Stimulated activated naive B cell treated with anti-CD40 and anti-IgM and Interleukin-4, amounts not matched to agents 10 μg/mL and 1 μg/mL and 100 μg/mL, for 72 hours (primary cell): Measurements from ENCODE around the gene DVL1.
A peak's percentile ranks its signal among the peaks of the same experiment; 100 is the strongest.

Experiments
- ATAC-seq, 2 donors: fragments of 150-1000 bp; cut with Tn5 transposase; replicated peaks; 2 replicates each; pipeline ENCODE4 v1.10.0; 2021; ENCODE audit warnings: moderate library complexity in 1 of 2
- DNase-seq: peaks from one replicate; pipeline ENCODE4 v3.0.0; 2021
- H3K27ac Mint-ChIP-seq: one replicate; pipeline ENCODE4 v1.8.0; 2022; ENCODE audit warnings: mild to moderate bottlenecking, mixed read lengths
- H3K27me3 Mint-ChIP-seq, 2 donors: one replicate each; pipeline ENCODE4 v1.8.0; 2022; ENCODE audit warnings: mixed read lengths in 2 of 2
- H3K36me3 Mint-ChIP-seq, 2 donors: one replicate each; pipeline ENCODE4 v1.8.0; 2022; ENCODE audit warnings: mixed read lengths in 2 of 2, mild to moderate bottlenecking in 1 of 2
- H3K4me1 Mint-ChIP-seq, 2 donors: one replicate each; pipeline ENCODE4 v1.8.0; 2022; ENCODE audit warnings: mixed read lengths in 2 of 2, mild to moderate bottlenecking in 1 of 2
- H3K4me3 Mint-ChIP-seq, 2 donors: one replicate each; pipeline ENCODE4 v1.8.0; 2022; ENCODE audit warnings: mild to moderate bottlenecking in 2 of 2, mixed read lengths in 2 of 2, moderate library complexity in 1 of 2
- H3K9me3 Mint-ChIP-seq, 2 donors: one replicate each; pipeline ENCODE4 v1.8.0; 2022; ENCODE audit warnings: mixed read lengths in 2 of 2, mild to moderate bottlenecking in 1 of 2

DVL1 gene

DNA sequence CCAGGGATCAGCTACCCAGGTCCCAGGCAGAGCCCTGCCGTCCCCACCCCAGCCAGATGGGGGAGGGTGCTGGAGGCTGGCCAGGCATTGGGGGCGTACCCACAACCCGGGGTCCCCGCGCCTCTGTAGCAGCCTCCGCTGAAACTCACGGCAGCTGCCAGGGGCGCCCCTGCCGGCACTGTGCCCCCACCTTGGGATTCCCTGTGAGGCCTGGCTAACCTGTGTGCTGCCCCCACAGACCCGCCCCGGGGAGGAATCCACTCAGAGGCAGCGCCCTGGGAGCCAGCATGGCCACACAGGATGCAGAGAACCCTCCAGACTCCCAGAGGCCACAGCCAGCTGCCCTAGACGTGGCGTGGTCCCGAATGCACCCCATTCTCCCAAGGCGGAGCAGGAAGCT, 3.8 kb downstream of the DVL1 start:
- Mint-ChIP-seq H3K27me3 (no peaks in the 10 kb centered on the region), H3K27ac (no peak overlapping the region), H3K36me3 (peaks cover 8 to 14% of the 10 kb centered on the region in 2 donors), H3K9me3 (no peaks in the 10 kb centered on the region), H3K4me1 (peaks cover 12 to 37% of the 10 kb centered on the region in 2 donors), H3K4me3 (no peak overlapping the region)
- no peak for ATAC-seq
- DNase-seq, result no peak

DNA sequence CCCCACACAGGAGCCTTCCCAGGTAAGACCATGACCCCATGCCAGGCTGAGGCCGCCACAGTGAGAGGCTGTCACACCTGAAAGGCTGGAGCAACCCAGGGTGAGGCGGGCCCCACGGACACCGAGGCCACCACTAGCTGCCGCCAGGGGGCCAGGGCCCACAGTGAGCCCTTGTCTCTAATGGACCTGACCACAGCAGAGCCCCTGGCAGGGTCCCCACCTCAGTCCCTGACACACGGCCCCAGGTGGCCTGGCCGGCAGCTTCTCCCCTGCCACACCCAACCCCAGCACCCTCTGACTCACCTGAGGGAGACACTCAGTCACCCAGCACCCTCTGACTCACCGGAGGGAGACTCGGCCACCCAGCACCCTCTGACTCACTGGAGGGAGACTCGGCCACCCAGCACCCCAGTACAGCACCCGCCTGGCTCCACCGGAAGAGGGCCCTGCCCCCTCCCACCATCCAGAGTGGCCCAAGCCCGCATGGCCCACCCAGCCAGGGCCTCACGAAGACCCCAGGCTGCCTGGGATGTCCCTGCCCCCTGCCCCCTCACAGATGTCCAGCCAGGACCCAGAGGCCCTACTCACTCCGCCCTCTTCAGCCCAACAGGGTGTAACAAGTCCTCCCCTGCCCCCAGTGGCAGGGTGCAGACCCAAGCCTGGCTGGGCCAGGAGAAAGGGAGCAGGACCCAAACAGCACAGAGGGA, 4.4 kb downstream of the DVL1 start:
- Mint-ChIP-seq H3K4me1 (peaks cover 12 to 37% of the 10 kb centered on the region in 2 donors), H3K36me3 (peaks cover 14 to 20% of the 10 kb centered on the region in 2 donors), H3K9me3 (no peaks in the 10 kb centered on the region), H3K4me3 (no peak overlapping the region), H3K27ac (no peak overlapping the region), H3K27me3 (no peaks in the 10 kb centered on the region)
- DNase-seq (no peak), ATAC-seq (no peak)

DNA sequence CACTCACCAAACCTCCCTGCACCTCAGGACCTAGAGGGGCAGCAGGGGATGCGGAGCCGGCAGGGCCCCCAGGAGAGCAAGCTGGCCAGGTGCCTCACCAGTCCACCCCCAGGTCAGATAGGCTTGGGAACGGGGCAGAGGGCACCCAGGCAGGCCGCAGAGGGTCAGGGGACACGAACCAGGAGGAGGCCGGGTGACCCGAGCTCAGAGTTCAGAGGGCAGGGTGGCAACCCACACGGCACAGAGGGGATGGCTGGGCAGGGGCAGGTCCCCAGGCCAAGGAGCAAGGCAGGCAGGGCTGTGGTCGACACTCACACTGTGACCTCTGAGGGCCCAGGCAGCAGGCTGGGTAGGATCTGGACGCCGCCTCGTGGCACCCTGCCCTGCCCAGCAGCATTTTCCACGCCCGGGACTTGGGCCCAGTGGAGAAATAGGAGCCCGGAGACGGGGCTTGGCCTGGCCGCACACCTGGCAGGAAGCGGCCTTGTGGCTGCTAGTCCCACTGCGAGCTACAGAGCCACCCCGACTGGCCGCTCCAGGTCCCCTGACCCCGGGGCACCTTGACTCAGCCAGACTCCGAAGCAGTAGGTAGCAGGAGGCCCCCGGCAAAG, 5.3 kb downstream of the DVL1 start:
- Mint-ChIP-seq H3K36me3 (peaks cover 15 to 24% of the 10 kb centered on the region in 2 donors), H3K27ac (no peak overlapping the region), H3K4me3 (no peak overlapping the region), H3K4me1 (peaks cover 12 to 37% of the 10 kb centered on the region in 2 donors), H3K9me3 (no peaks in the 10 kb centered on the region), H3K27me3 (no peaks in the 10 kb centered on the region)
- ATAC-seq, result no peak
- DNase-seq, result no peak

DNA sequence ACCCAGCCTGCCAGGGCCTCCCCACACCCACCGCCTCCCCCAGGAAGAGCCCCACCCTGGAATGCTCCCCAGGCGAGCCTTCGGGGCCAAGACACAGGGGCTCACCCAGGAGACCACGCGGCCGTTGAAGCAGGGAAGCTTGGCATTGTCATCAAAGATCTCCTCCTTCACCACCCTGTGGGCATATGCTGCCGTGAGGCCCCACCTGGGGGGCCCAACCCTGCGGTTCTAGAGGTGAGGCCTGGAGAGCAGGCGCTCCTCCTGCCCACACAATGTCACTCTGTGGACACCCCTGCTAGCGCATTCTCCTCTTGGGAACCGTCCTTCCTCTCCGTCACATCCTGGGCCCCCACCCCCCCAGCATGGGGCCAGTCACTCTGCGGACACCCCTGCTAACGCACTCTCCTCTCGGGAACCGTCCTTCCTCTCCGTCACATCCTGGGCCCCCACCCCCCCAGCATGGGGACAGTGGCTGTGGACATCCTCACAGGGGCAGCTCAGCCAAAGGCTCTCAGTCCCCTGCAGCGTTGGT, 6.6 kb downstream of the DVL1 start:
- no peaks in the 10 kb centered on the region for H3K9me3 Mint-ChIP-seq
- peaks cover 21 to 33% of the 10 kb centered on the region in 2 donors for H3K36me3 Mint-ChIP-seq
- H3K27me3 Mint-ChIP-seq, result no peaks in the 10 kb centered on the region
- ATAC-seq, result no peak
- H3K4me1 Mint-ChIP-seq, result peaks cover 11 to 30% of the 10 kb centered on the region in 2 donors
- no peak overlapping the region for H3K27ac Mint-ChIP-seq
- no peak overlapping the region for H3K4me3 Mint-ChIP-seq
- DNase-seq, result no peak

DNA sequence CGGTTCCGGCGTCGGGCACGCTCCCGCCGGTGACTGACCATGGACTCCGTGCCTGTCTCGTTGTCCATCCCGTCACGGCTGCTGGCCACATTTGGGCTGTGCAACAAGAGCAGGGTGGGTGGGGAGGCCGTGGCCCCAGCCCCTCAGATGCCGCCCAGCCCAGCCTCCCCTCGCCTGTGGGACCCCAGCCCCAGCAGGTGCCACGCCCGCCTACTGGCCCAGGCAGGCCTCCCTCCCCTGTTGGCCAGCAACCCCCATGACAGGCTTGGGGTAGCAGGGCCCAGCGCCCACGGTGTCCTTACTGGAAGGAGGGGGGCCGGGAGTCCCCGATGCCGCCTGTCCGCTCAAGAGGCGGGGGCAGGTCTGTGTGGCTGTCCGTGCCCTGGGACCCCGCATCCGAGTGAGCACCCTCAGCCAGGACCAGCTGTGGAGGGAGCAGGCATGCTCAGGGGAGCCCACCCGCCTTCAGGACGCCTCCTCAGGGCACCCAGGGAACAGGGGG, 7.1 kb downstream of the DVL1 start:
- no peak overlapping the region for H3K27ac Mint-ChIP-seq
- no peak overlapping the region for H3K4me3 Mint-ChIP-seq
- no peaks in the 10 kb centered on the region for H3K9me3 Mint-ChIP-seq
- H3K4me1 Mint-ChIP-seq, result peaks cover 8 to 24% of the 10 kb centered on the region in 2 donors
- H3K36me3 Mint-ChIP-seq, result peaks cover 26 to 39% of the 10 kb centered on the region in 2 donors
- H3K27me3 Mint-ChIP-seq, result no peaks in the 10 kb centered on the region
- ATAC-seq (no peak), DNase-seq (no peak)

DNA sequence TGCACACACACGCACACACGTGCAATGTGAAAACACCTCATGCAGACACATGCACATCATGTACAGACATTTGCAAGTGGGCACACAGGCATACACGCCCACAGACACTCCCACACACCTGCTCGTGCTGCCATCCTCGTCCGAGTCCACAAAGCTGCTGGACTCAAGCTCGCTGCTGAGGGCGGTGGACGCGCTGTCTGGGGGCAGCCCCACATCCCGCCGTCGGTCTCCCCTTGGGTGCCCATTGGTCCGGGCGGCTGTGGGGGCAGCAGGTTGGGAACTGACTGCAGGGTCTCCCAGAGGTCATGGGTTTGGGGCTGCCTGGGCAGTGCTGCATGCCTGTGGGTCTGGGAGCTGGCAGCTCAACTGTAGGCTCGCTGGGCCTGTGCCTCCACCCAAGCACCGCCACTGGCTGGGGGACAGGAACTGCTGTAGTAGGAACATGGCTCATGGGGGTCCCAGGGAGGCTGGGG, 7.6 kb downstream of the DVL1 start:
- ATAC-seq, result no peak
- H3K27me3 Mint-ChIP-seq, result no peaks in the 10 kb centered on the region
- H3K9me3 Mint-ChIP-seq, result no peaks in the 10 kb centered on the region
- no peak overlapping the region for H3K4me3 Mint-ChIP-seq
- peaks cover 5 to 19% of the 10 kb centered on the region in 2 donors for H3K4me1 Mint-ChIP-seq
- H3K27ac Mint-ChIP-seq, result no peak overlapping the region
- peaks cover 27 to 40% of the 10 kb centered on the region in 2 donors for H3K36me3 Mint-ChIP-seq
- no peak for DNase-seq

DNA sequence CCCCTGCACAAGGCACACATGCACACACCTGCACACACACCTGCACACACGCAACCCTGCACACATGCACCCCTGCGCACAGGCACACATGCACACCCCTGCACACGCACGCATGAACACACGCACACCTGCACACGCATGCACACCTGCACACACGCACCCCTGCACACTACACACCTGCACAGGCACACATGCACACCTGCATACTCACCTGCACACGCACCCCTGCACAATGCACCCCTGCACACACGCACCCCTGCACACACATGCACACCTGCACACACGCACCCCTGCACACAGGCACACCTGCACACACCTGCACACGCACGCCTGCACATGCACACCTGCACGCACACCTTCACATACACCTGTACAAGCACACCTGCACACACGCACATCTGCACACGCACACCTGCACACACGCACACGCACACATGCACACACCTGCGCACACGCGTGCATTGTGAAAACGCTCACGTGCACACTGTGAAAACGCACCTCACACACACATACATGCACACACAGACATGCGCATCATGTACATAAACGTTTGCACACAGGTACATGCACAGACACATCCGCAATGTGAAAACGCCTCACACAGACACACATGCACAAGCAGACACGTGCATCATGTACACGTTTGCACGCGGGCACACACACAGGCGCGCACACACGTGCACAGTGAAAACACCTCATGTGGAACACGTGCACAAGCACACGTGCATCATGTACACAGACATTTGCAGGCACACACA, 8.2 kb downstream of the DVL1 start:
- no peaks in the 10 kb centered on the region for H3K27me3 Mint-ChIP-seq
- DNase-seq (no peak), ATAC-seq (no peak)
- H3K4me1 Mint-ChIP-seq, result peaks cover 5 to 13% of the 10 kb centered on the region in 2 donors
- no peaks in the 10 kb centered on the region for H3K9me3 Mint-ChIP-seq
- H3K4me3 Mint-ChIP-seq, result no peak overlapping the region
- H3K36me3 Mint-ChIP-seq, result peaks cover 27 to 40% of the 10 kb centered on the region in 2 donors
- H3K27ac Mint-ChIP-seq, result no peak overlapping the region

DNA sequence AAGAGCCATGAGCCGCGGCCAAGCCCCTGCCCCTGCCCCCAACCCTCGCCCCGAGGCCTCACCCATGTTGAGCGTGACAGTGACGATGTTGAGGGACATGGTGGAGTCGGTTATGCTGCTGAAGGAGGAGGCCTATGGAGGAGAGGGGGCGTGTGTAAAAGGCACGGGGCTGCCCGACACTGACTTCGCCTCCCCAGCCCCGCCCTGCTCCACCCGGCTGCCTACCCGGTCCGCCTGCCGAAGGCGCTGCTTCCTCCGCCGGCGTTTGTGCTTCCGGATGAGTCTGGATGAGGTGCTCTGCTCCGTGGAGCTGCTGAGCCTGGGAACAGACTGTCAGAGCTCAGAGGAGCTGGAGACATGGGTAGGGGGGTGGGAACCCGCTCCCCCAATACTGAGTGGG, 9.0 kb downstream of the DVL1 start:
- ATAC-seq, result no peak
- Mint-ChIP-seq H3K27ac (no peak overlapping the region), H3K4me3 (no peak overlapping the region), H3K36me3 (peaks cover 27 to 40% of the 10 kb centered on the region in 2 donors), H3K4me1 (peaks cover 3 to 10% of the 10 kb centered on the region in 2 donors), H3K27me3 (no peaks in the 10 kb centered on the region), H3K9me3 (no peaks in the 10 kb centered on the region)
- DNase-seq, result no peak

DNA sequence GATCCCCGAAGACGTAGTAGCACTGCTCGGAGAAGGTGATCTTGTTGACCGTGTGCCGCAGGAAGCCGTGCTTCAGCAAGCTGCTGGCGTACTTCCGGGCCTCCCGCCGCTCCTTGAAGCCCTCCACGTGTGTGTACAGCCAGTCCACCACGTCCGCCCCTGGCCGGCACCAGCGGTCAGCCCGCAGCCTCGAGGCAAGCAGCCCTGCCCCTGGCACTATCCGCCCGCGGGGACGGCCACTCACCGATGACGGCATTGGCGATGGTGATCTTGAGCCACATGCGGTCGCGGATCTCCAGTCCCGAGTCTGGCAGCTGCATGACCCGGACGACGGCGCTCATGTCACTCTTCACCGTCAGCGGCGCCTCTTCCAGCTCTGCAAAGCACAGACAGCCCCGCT, 10.9 kb downstream of the DVL1 start:
- H3K27ac Mint-ChIP-seq, result no peak overlapping the region
- peaks cover under 1% of the 10 kb centered on the region in 2 donors for H3K4me1 Mint-ChIP-seq
- no peak for ATAC-seq
- H3K36me3 Mint-ChIP-seq, result peaks cover 30 to 45% of the 10 kb centered on the region in 2 donors
- H3K4me3 Mint-ChIP-seq, result no peak overlapping the region
- no peaks in the 10 kb centered on the region for H3K9me3 Mint-ChIP-seq
- no peak for DNase-seq
- no peaks in the 10 kb centered on the region for H3K27me3 Mint-ChIP-seq

DNA sequence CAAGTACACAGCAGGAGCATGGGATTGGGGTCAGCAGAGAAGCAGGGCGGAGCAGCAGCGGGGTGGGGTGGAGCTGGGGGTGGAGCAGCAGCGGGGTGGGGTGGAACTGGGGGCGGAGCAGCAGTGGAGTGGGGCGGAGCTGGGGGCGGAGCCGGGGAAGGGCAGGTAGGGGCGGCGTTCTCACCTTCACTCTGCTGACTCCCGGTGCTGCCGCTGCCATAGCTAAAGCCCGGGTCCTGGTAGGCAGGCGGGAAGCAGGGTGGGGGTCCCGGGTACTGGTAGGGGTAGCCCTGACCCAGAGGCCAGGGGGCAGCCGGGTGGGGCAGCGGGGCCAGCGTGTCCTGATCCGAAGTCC, 11.4 kb downstream of the DVL1 start:
- Mint-ChIP-seq H3K27me3 (no peaks in the 10 kb centered on the region), H3K27ac (no peak overlapping the region), H3K9me3 (no peaks in the 10 kb centered on the region), H3K36me3 (peaks cover 30 to 45% of the 10 kb centered on the region in 2 donors), H3K4me3 (no peak overlapping the region), H3K4me1 (no peaks in the 10 kb centered on the region)
- ATAC-seq (peak; percentile 75 to 78), DNase-seq (no peak)

DNA sequence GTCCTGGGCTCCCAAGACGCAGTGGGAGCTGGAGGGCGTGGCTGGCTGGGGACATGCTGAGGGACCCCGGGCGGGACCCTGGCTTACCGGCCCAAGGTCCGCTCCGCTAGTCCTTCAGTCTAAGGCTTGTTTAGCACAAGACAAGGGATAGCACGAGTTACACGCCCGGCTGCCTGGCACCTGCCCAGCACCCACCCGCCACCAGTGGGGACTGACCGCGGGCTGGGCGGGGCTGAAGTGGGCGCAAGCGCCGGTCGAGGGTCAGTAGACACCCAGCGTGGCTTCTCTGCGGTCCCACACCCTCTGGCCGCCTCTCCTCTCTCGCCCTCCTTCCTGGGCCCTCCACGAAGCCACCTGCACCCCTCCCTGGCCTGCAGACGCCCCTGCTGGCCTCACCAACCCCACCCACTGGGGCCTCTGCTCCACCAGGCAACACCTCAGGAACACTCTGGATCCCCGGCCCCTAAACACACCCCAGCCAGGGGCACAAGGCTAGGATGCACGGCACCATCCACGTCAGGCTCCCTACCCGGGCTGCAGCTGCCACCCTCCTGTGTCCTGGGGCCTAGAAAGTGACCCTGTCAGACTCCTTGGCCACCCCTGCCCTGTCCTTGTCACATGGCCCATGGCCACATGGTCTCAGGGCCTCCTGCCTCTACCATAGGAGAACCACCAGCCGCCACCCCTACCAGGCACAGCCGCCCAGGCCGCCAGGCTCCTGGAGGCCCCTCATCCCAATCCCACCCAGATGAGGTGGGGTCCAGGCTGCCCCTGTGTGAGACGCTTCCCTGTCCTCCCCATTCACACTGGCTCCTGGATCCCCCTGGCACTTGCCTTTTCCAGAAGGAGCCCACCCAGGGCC, 12.1 kb downstream of the DVL1 start:
- H3K9me3 Mint-ChIP-seq, result no peaks in the 10 kb centered on the region
- no peak for DNase-seq
- no peaks in the 10 kb centered on the region for H3K27me3 Mint-ChIP-seq
- no peak for ATAC-seq
- no peak overlapping the region for H3K4me3 Mint-ChIP-seq
- no peaks in the 10 kb centered on the region for H3K4me1 Mint-ChIP-seq
- no peak overlapping the region for H3K27ac Mint-ChIP-seq
- H3K36me3 Mint-ChIP-seq, result peaks cover 30 to 45% of the 10 kb centered on the region in 2 donors

DNA sequence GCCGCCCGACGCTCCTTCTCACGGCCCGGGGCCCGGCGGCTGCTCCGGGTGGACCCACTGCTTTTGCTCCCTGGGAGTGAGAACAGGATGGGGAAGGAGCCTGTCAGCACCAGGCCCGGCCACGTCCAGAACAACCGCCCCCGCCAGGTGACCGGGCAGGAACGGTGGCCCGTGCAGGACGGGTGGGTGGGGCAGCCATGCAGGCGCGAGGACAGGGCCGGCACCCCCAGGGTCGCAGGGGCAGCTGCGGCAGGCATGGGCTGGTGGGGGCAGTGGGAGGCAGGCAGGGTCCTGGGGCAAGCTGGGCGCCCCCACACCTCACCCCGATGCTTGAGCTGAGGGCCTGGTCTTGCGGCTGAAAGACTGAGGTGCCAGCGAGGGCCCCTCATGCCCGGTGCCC, 12.8 kb downstream of the DVL1 start:
- ATAC-seq (no peak), DNase-seq (no peak)
- Mint-ChIP-seq H3K27ac (no peak overlapping the region), H3K9me3 (no peaks in the 10 kb centered on the region), H3K36me3 (peaks cover 27 to 42% of the 10 kb centered on the region in 2 donors), H3K27me3 (no peaks in the 10 kb centered on the region), H3K4me1 (no peaks in the 10 kb centered on the region), H3K4me3 (no peak overlapping the region)

DNA sequence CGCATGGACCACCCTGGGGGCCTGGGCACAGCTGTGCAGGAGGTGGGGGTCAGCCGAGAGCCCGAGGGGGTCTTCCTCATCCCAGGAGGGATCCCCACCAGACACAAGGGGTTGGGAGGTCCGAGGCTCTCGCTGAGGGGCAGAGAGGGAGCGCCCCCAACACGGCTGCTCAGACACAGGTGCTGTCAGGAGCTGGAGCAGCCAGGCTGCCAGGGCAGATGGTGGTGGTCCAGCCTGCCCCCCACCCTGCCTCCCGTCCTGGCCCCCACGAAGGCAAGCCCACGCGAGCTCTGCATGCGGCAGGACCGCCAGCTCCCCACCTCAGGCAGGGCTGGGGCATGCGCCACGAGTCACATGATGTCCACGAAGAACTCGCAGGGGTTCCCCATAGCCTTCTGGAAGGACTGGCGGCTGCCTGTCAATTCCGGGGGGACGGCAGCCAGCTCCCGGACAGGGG, 13.4 kb downstream of the DVL1 start:
- Mint-ChIP-seq H3K4me3 (no peak overlapping the region), H3K9me3 (no peaks in the 10 kb centered on the region)
- no peak for ATAC-seq

More for the DNA sequence above, 13.4 kb downstream of the DVL1 start:
- Mint-ChIP-seq H3K27me3 (no peaks in the 10 kb centered on the region), H3K36me3 (peaks cover 22 to 36% of the 10 kb centered on the region in 2 donors), H3K4me1 (peaks cover 0 to 1% of the 10 kb centered on the region in 2 donors), H3K27ac (no peak overlapping the region)
- no peak for DNase-seq
